Measurements from ENCODE around the gene IGFBP1. TPM values are rescaled to one million over a fixed set of nuclear protein-coding genes. Genes with fewer than 3 reads are reported as not detected.

IGFBP1 gene
- polyA plus RNA-seq, 1 of the 3 experiments (the other 2 are of a cell fraction), result not detected

- CTCF ChIA-PET, result no interaction called here
These were observed 20.8 kb upstream of the IGFBP1 start for GRCh38 chr7:45867471-45867870.

GRCh38 chr7:45869426-45869825 lies 18.9 kb upstream of the IGFBP1 start:
- DNase-seq, result no peak
- Histone ChIP-seq H3K27ac (ENCODE audit: low read depth in 2 of 2, low read length in 1 of 2) (no peak overlapping the region), H3K4me1 (ENCODE audit: control insufficient read depth in 1 of 2, insufficient read depth in 2 of 2, low read depth in 1 of 2, low read length in 1 of 2) (peaks cover 0 to 2% of the 10 kb centered on the region in 2 experiments), H3K79me2 (ENCODE audit: insufficient read depth) (no peaks in the 10 kb centered on the region), H3K36me3 (replicated peaks in 1 of 2; ENCODE audit: control insufficient read depth in 1 of 2, insufficient read depth in 2 of 2, low read length in 1 of 2) (no peaks in the 10 kb centered on the region), H3K4me3 (ENCODE audit: low read depth in 2 of 2, low read length in 1 of 2) (no peak overlapping the region), H2AFZ (ENCODE audit: low read depth) (no peak overlapping the region), H3K27me3 (ENCODE audit: insufficient read depth) (no peaks in the 10 kb centered on the region; the same call in 1 of the 2 replicates), H3K9ac (no peak overlapping the region), H3K9me3 (no peaks in the 10 kb centered on the region), H3K4me2 (no peak overlapping the region), H3K9me2 (no peaks in the 10 kb centered on the region), H3F3A (replicated peaks; ENCODE audit: insufficient read depth) (peaks cover 5% of the 10 kb centered on the region), H4K20me1 (ENCODE audit: insufficient read depth) (no peaks in the 10 kb centered on the region)
- POLR2A ChIA-PET, result no interaction called here
- no peak for TF ChIP-seq NRF1 (IDR thresholded peaks at IDR 0.05; ENCODE audit: low read depth, low read length)
- TF ChIP-seq USF1 (IDR thresholded peaks at IDR 0.05; ENCODE audit: borderline replicate concordance, low read depth), result no peak
- TF ChIP-seq REST (IDR thresholded peaks at IDR 0.05; ENCODE audit: low read depth, low read length), result no peak
- TF ChIP-seq RFX5 (IDR thresholded peaks at IDR 0.05; ENCODE audit: low read length), result no peak
- TF ChIP-seq RCOR1 (IDR thresholded peaks at IDR 0.05; ENCODE audit: low read length), result no peak
- TF ChIP-seq TCF12 (IDR thresholded peaks at IDR 0.05), result no peak
- CTCF ChIA-PET, result interaction anchor here (0.8 to 1.6 kb wide), 4 partner anchors 15 to 715 kb away, joined by 3 to 7 read pairs (median 3); no protein-coding TSS in a partner anchor
- 63% methylated on average over 4 of the region's 4 CpGs for WGBS (ENCODE audit: low lambda C conversion rate)

More at GRCh38 chr7:45867471-45867870, 20.8 kb upstream of the IGFBP1 start:
- H3K4me3 ChIP-seq (ENCODE audit: low read depth in 2 of 2, low read length in 1 of 2), result no peak overlapping the region
- no peaks in the 10 kb centered on the region for H4K20me1 ChIP-seq (ENCODE audit: insufficient read depth)
- H3K9me3 ChIP-seq, result no peaks in the 10 kb centered on the region
- H3K36me3 ChIP-seq (replicated peaks in 1 of 2; ENCODE audit: control insufficient read depth in 1 of 2, insufficient read depth in 2 of 2, low read length in 1 of 2), result no peaks in the 10 kb centered on the region
- no peak overlapping the region for H3K4me2 ChIP-seq
- H3K27me3 ChIP-seq (ENCODE audit: insufficient read depth), result peaks cover 4% of the 10 kb centered on the region
- POLR2A ChIA-PET, result no interaction called here
- H3K79me2 ChIP-seq (ENCODE audit: insufficient read depth), result no peaks in the 10 kb centered on the region
- TF ChIP-seq NRF1 (IDR thresholded peaks at IDR 0.05; ENCODE audit: low read depth, low read length) (no peak), RCOR1 (IDR thresholded peaks at IDR 0.05; ENCODE audit: low read length) (no peak), TAF1 (IDR thresholded peaks at IDR 0.05; ENCODE audit: borderline replicate concordance, low read depth, low read length) (no peak), USF1 (IDR thresholded peaks at IDR 0.05; ENCODE audit: borderline replicate concordance, low read depth) (no peak), TEAD4 (IDR thresholded peaks at IDR 0.05; ENCODE audit: borderline replicate concordance, insufficient read depth) (no peak), MXI1 (IDR thresholded peaks at IDR 0.05; ENCODE audit: low read depth, low read length) (no peak), RXRA (IDR thresholded peaks at IDR 0.05; ENCODE audit: borderline replicate concordance, low read depth) (no peak), SMC3 (IDR thresholded peaks at IDR 0.05; ENCODE audit: low read depth, low read length) (no peak)
- 51% methylated on average over 2 of the region's 2 CpGs for WGBS (ENCODE audit: low lambda C conversion rate)
- no peaks in the 10 kb centered on the region; a peak in 1 of 4 replicates for H3K4me1 ChIP-seq (ENCODE audit: control insufficient read depth in 1 of 2, insufficient read depth in 2 of 2, low read depth in 1 of 2, low read length in 1 of 2)
- no peak for DNase-seq
- H3K9ac ChIP-seq, result no peak overlapping the region
- H3K9me2 ChIP-seq, result no peaks in the 10 kb centered on the region
- H3K27ac ChIP-seq (ENCODE audit: low read depth in 2 of 2, low read length in 1 of 2), result no peak overlapping the region
- H3F3A ChIP-seq (replicated peaks; ENCODE audit: insufficient read depth), result peaks cover 5% of the 10 kb centered on the region
- no peak overlapping the region for H2AFZ ChIP-seq (ENCODE audit: low read depth)
